ENCODE measurements around the gene CSMD2.

DNA sequence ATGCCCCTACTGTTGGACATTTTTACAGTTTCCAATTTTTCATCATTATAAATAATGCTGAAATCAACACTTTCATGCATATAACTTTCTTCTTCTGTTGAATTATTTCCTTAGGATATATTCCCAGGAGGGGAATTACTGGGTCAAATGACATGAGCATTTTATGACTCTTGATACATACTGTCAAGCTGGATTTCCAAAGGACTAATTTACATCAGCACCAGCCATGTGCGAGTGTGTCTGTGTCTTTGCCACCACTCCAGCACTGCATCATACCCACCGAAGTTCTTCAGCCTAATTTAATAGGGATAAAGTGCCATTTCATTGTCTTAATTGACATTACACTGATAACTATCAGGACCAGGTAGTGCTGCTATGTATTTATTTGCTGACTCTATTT lies 146.7 kb downstream of the CSMD2 start:
- TF ChIP-seq, protein P1, sequence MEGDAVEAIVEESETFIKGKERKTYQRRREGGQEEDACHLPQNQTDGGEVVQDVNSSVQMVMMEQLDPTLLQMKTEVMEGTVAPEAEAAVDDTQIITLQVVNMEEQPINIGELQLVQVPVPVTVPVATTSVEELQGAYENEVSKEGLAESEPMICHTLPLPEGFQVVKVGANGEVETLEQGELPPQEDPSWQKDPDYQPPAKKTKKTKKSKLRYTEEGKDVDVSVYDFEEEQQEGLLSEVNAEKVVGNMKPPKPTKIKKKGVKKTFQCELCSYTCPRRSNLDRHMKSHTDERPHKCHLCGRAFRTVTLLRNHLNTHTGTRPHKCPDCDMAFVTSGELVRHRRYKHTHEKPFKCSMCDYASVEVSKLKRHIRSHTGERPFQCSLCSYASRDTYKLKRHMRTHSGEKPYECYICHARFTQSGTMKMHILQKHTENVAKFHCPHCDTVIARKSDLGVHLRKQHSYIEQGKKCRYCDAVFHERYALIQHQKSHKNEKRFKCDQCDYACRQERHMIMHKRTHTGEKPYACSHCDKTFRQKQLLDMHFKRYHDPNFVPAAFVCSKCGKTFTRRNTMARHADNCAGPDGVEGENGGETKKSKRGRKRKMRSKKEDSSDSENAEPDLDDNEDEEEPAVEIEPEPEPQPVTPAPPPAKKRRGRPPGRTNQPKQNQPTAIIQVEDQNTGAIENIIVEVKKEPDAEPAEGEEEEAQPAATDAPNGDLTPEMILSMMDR (IDR thresholded peaks at IDR 0.05) = no peak
- TF ChIP-seq EZH2 (IDR thresholded peaks at IDR 0.05) = no peak
- TF ChIP-seq EZH2phosphoT487 (IDR thresholded peaks at IDR 0.05) = no peak

Data from neural progenitor cell (in vitro differentiated cells).